ENCODE measurements around the gene ZNF135. TPM values are rescaled to one million over a fixed set of nuclear protein-coding genes. Genes with fewer than 3 reads are reported as not detected.

ZNF135 gene
- total RNA-seq, 4 donors from 2014 or later: 4.6 to 12.4 (median 7.7) TPM

DNA sequence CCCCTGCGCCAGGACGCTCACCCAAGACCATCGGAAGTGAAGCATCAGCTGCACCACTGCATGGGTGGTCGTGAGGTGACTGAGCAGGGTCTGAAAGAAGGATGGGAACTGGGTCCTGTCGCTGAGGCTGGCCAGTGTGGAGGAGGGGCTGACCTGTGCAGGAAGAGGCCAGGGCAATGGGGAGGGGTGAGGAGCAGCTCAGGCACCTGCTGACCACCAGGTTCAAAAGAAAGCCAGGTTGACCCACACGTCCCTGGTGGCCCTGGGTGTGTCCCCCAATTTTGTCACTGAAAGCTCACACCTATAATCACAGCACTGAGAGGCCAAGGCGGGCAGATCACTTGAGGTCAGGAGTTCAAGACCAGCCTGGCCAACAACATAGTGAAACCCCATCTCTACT, 39.0 kb upstream of the ZNF135 start:
- H3K27ac ChIP-seq: no peak overlapping the region
- no peaks in the 10 kb centered on the region for H3K4me1 ChIP-seq
- TF ChIP-seq POLR2AphosphoS5 (IDR thresholded peaks at IDR 0.05): no peak
- TF ChIP-seq EP300 (IDR thresholded peaks at IDR 0.05): no peak
- TF ChIP-seq, protein P1, sequence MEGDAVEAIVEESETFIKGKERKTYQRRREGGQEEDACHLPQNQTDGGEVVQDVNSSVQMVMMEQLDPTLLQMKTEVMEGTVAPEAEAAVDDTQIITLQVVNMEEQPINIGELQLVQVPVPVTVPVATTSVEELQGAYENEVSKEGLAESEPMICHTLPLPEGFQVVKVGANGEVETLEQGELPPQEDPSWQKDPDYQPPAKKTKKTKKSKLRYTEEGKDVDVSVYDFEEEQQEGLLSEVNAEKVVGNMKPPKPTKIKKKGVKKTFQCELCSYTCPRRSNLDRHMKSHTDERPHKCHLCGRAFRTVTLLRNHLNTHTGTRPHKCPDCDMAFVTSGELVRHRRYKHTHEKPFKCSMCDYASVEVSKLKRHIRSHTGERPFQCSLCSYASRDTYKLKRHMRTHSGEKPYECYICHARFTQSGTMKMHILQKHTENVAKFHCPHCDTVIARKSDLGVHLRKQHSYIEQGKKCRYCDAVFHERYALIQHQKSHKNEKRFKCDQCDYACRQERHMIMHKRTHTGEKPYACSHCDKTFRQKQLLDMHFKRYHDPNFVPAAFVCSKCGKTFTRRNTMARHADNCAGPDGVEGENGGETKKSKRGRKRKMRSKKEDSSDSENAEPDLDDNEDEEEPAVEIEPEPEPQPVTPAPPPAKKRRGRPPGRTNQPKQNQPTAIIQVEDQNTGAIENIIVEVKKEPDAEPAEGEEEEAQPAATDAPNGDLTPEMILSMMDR (IDR thresholded peaks at IDR 0.05): no peak
- no peak for TF ChIP-seq POLR2A (IDR thresholded peaks at IDR 0.05)
- no peaks in the 10 kb centered on the region for H3K9me3 ChIP-seq
- no peaks in the 10 kb centered on the region for H3K27me3 ChIP-seq
- DNase-seq (ENCODE audit: low spot score in 2 of 2): no peak
- H3K36me3 ChIP-seq: no peaks in the 10 kb centered on the region
- WGBS: 75% methylated on average over 6 of the region's 7 CpGs
- no peak overlapping the region for H3K4me3 ChIP-seq

DNA sequence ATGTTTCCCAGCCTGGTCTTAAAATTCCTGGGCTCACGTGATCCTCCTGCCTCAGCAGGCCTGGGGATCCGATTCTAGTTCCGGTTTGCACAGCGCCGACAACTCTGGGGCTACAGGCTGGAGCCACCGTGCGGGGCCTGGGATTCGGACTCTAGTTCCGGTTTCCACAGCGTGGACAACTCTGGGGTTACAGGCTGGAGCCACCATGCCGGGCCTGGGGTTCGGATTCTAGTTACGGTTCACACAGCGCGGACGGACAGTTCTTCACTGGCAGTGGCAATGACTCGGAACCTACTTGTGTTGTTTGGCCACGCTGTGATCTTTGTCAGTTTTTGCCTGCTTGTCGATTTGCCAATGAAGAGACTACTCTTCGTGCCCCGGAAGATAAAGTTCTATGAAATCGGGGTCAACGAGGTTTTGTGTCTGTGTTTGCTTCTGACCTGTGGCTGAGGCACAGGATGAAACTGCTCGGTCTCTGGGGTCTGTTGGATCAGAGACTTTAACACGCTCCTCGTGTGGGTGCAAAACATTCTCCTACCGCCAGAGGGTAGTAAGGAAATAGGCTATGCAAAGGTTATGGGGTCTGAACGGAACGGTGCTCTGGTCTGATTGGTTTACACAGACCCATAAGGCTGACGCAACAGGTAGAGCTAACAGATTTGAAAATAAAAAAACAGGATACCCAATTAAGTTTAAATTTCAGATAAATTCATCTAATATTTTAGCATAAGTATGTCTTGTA, 37.4 kb upstream of the ZNF135 start:
- no peak overlapping the region for H3K4me3 ChIP-seq
- TF ChIP-seq, protein P1 (IDR thresholded peaks at IDR 0.05): peak; percentile 22 to 43
- TF ChIP-seq POLR2AphosphoS5 (IDR thresholded peaks at IDR 0.05): no peak
- WGBS: 56% methylated on average over 30 of the region's 30 CpGs

DNA sequence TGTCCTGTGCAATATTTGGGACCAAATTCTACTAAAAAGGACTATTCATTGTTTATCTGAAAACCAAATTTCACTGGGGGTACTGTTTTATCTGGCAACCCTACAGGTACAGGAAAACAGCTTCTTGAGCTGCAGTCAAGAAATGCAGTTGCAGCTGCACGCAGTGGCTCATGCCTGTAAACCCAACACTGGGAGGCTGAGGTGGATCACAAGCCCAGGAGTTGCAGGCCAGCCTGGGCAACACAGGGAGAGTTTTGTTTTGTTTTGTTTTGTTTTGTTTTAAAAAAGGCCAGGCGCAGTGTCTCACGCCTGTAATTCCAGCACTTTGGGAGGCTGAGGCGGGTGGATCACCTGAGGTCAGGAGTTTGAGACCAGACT, 36.8 kb upstream of the ZNF135 start:
- no peak overlapping the region for H3K4me3 ChIP-seq
- TF ChIP-seq POLR2AphosphoS5 (IDR thresholded peaks at IDR 0.05) (no peak), EP300 (IDR thresholded peaks at IDR 0.05) (no peak), POLR2A (IDR thresholded peaks at IDR 0.05) (no peak)
- TF ChIP-seq, protein P1 (IDR thresholded peaks at IDR 0.05): no peak
- H3K9me3 ChIP-seq: no peaks in the 10 kb centered on the region
- no peak for DNase-seq (ENCODE audit: low spot score in 2 of 2)
- 77% methylated on average over 4 of the region's 4 CpGs for WGBS
- H3K27me3 ChIP-seq: no peaks in the 10 kb centered on the region
- H3K4me1 ChIP-seq: no peaks in the 10 kb centered on the region
- no peak overlapping the region for H3K27ac ChIP-seq
- H3K36me3 ChIP-seq: no peaks in the 10 kb centered on the region

More for the DNA sequence above, 37.4 kb upstream of the ZNF135 start:
- H3K27me3 ChIP-seq: no peaks in the 10 kb centered on the region
- H3K4me1 ChIP-seq: no peaks in the 10 kb centered on the region
- DNase-seq (ENCODE audit: low spot score in 2 of 2): no peak
- H3K27ac ChIP-seq: no peak overlapping the region
- no peaks in the 10 kb centered on the region for H3K36me3 ChIP-seq
- H3K9me3 ChIP-seq: no peaks in the 10 kb centered on the region

DNA sequence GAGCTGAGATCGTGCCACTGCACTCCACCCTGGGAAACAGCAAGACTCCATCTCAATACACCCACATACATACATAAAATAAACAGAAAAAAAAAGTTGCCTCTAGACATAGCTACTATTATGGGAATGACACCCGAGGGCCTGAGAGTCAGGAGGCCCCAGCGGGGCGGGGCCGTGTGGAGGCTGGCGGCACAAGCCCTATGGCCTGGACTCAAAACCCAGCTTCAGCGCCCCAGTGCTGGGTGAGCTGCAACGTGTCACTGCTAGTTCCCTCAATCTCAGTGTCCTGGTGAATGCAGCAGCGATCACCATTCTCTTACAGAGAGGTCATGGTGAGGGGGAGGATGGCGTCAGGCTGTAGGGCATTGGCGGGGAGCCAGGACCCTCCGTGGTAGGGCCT, 34.4 kb upstream of the ZNF135 start:
- H3K36me3 ChIP-seq: no peaks in the 10 kb centered on the region
- TF ChIP-seq EP300 (IDR thresholded peaks at IDR 0.05) (no peak), POLR2A (IDR thresholded peaks at IDR 0.05) (no peak)
- TF ChIP-seq, protein P1 (IDR thresholded peaks at IDR 0.05): no peak

DNA sequence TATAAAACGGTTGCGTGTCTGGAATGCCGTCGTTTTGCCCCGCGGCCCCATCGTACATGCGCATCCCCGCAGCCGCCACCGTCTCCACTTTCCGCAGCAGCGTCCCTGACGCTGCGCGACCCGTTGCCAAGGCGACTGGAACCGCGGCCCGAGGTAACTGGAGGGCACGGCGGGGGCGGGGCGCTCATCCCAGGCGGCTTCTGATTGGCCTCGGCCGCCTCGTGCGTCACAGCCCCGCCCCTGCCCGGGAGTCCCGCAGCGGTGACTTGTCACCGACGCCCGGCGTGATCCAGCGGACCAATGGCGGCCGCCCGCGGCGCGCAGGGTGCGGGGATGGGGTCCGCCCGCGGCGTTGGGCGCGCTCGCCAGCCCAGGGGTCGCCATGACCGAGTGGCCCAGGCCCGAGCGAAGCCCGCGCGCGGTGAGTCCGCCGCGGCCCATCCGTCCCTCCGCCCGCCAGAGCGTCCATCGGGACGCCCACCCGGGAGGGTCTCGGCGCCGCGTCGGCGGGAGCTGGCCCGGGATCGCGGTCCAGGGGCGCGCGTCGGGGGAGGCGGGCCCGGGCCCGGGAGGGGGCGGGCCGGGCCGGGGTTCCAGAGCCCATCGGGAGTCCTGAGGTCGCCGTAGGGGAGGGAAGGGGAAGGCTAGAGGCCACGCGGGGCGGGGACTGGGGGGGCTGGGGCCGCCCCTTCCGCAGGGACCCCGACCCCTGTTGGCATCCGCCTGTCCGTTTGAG, 25.2 kb upstream of the ZNF135 start, which contains the start of gene ZSCAN1:
ZSCAN1 (plus strand) TSS at position 285 of the 736 bp plus-strand sequence. CDS start 3,812 bp downstream, outside the sequence.
- H3K4me3 ChIP-seq: peak within 1 kb of the TSS; percentile 54
- no peak for TF ChIP-seq POLR2A (IDR thresholded peaks at IDR 0.05)
- TF ChIP-seq, protein P1 (IDR thresholded peaks at IDR 0.05): no peak
- no peak for TF ChIP-seq POLR2AphosphoS5 (IDR thresholded peaks at IDR 0.05)
- TF ChIP-seq EP300 (IDR thresholded peaks at IDR 0.05): no peak
- H3K27me3 ChIP-seq: peaks cover 32% of the 10 kb centered on the region
- H3K9me3 ChIP-seq: peaks cover 11% of the 10 kb centered on the region
- no peaks in the 10 kb centered on the region for H3K36me3 ChIP-seq
- DNase-seq (ENCODE audit: low spot score in 2 of 2): peak; percentile 73 to 89
- H3K27ac ChIP-seq: no peak within 1 kb of the TSS
- 7% methylated on average over 38 of the region's 101 CpGs for WGBS
- H3K4me1 ChIP-seq: peaks cover 5% of the 10 kb centered on the region

More for the DNA sequence above, 34.4 kb upstream of the ZNF135 start:
- Histone ChIP-seq H3K4me3 (no peak overlapping the region), H3K9me3 (peaks cover 4% of the 10 kb centered on the region), H3K27ac (no peak overlapping the region), H3K27me3 (no peaks in the 10 kb centered on the region), H3K4me1 (no peaks in the 10 kb centered on the region)
- 95% methylated on average over 8 of the region's 12 CpGs for WGBS
- DNase-seq (ENCODE audit: low spot score in 2 of 2): no peak
